ENCODE measurements around the gene FSTL5. TPM values are rescaled to one million over a fixed set of nuclear protein-coding genes. Genes with fewer than 3 reads are reported as not detected.

Gene FSTL5
- total RNA-seq, 1 experiment from 2014 or later: not detected

GRCh38 chr4:161813889-161814288 is 349.9 kb downstream of the FSTL5 start:
- no peak overlapping the region for H3K9ac ChIP-seq (ENCODE audit: low read length)
- no peaks in the 10 kb centered on the region for H3K27me3 ChIP-seq (ENCODE audit: insufficient read depth, low read length)
- no peak overlapping the region for H3K4me2 ChIP-seq (ENCODE audit: low read length)
- no peak overlapping the region for H3K4me3 ChIP-seq (replicated peaks in 1 of 2; ENCODE audit: low read depth in 1 of 2, low read length in 2 of 2)
- H3K36me3 ChIP-seq (ENCODE audit: control insufficient read depth in 1 of 2, insufficient read depth in 2 of 2, low read length in 2 of 2): no peaks in the 10 kb centered on the region
- ChIA-PET POLR2A (no interaction called here), CTCF (no interaction called here), RAD21 (ENCODE audit: low non-redundant PET in 1 of 2, low total read pairs in 2 of 2, uncharacterized antibody in 2 of 2, unreplicated experiment in 2 of 2) (no interaction called here)
- H3K9me3 ChIP-seq (ENCODE audit: control insufficient read depth in 1 of 2, insufficient read depth in 1 of 2, low read depth in 1 of 2, low read length in 2 of 2): no peaks in the 10 kb centered on the region
- H2AFZ ChIP-seq (ENCODE audit: low read depth, low read length, poor library complexity, severe bottlenecking): peak overlapping the region; percentile 49
- BruUV-seq (replicated peaks): no TSS peak
- intact Hi-C loops (cut with micrococcal nuclease): no loop called here
- no peak for ATAC-seq
- no peak overlapping the region for H3K27ac ChIP-seq (ENCODE audit: low read depth, low read length)
- no peaks in the 10 kb centered on the region for H4K20me1 ChIP-seq (ENCODE audit: insufficient read depth)
- no peaks in the 10 kb centered on the region for H3K4me1 ChIP-seq (ENCODE audit: control insufficient read depth in 1 of 2, insufficient read depth in 2 of 2, low read length in 2 of 2)
- H3K79me2 ChIP-seq (ENCODE audit: insufficient read depth, low read length): no peaks in the 10 kb centered on the region
- TF ChIP-seq EZH2phosphoT487 (IDR thresholded peaks at IDR 0.05; ENCODE audit: borderline replicate concordance): no peak
- no peak for TF ChIP-seq ZNF274 (IDR thresholded peaks at IDR 0.05; ENCODE audit: low read depth, low read length)
- TF ChIP-seq EZH2 (IDR thresholded peaks at IDR 0.05): no peak
- TF ChIP-seq EGR1 (IDR thresholded peaks at IDR 0.05; ENCODE audit: low read depth): no peak
- TF ChIP-seq, protein P1, sequence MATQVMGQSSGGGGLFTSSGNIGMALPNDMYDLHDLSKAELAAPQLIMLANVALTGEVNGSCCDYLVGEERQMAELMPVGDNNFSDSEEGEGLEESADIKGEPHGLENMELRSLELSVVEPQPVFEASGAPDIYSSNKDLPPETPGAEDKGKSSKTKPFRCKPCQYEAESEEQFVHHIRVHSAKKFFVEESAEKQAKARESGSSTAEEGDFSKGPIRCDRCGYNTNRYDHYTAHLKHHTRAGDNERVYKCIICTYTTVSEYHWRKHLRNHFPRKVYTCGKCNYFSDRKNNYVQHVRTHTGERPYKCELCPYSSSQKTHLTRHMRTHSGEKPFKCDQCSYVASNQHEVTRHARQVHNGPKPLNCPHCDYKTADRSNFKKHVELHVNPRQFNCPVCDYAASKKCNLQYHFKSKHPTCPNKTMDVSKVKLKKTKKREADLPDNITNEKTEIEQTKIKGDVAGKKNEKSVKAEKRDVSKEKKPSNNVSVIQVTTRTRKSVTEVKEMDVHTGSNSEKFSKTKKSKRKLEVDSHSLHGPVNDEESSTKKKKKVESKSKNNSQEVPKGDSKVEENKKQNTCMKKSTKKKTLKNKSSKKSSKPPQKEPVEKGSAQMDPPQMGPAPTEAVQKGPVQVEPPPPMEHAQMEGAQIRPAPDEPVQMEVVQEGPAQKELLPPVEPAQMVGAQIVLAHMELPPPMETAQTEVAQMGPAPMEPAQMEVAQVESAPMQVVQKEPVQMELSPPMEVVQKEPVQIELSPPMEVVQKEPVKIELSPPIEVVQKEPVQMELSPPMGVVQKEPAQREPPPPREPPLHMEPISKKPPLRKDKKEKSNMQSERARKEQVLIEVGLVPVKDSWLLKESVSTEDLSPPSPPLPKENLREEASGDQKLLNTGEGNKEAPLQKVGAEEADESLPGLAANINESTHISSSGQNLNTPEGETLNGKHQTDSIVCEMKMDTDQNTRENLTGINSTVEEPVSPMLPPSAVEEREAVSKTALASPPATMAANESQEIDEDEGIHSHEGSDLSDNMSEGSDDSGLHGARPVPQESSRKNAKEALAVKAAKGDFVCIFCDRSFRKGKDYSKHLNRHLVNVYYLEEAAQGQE (IDR thresholded peaks at IDR 0.05; ENCODE audit: low read depth): no peak
- TF ChIP-seq RAD21 (IDR thresholded peaks at IDR 0.05; ENCODE audit: low read depth): no peak
- no peak for TF ChIP-seq SIN3A (IDR thresholded peaks at IDR 0.05; ENCODE audit: low read depth)
- TF ChIP-seq CEBPB (IDR thresholded peaks at IDR 0.05; ENCODE audit: low read depth): no peak
- TF ChIP-seq JUND (IDR thresholded peaks at IDR 0.05): no peak
- TF ChIP-seq, protein P2, sequence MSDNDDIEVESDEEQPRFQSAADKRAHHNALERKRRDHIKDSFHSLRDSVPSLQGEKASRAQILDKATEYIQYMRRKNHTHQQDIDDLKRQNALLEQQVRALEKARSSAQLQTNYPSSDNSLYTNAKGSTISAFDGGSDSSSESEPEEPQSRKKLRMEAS (IDR thresholded peaks at IDR 0.05): no peak
- no peak for TF ChIP-seq ELF1 (IDR thresholded peaks at IDR 0.05; ENCODE audit: borderline replicate concordance, low read depth)
- TF ChIP-seq POLR2A (IDR thresholded peaks at IDR 0.05; ENCODE audit: borderline replicate concordance, extremely low read depth, insufficient read depth, insufficient read length): no peak
- no peaks in the 10 kb centered on the region for H3K9me2 ChIP-seq (ENCODE audit: insufficient read depth)
- DNase-seq (ENCODE audit: low read depth, low spot score): no peak
